NCI-H128 (cell line): ENCODE results near the gene CDKN2D.
"Not testable (repeated sequence)": the region's sequence is repeated elsewhere in the genome, so short reads cannot be mapped to it uniquely, and the experiment has no call there.

Source experiments
- DNase-seq: peaks from one replicate; lab custom pipeline; 2025; ENCODE audit not compliant: unreplicated experiment; lab: John Stamatoyannopoulos, UW

The CDKN2D gene

GRCh38 chr19:10552510-10553053, 16.2 kb downstream of the CDKN2D start:
- no peak for DNase-seq

- DNase-seq: no peak
Observed at GRCh38 chr19:10551698-10552301, 17.0 kb downstream of the CDKN2D start.

DNA sequence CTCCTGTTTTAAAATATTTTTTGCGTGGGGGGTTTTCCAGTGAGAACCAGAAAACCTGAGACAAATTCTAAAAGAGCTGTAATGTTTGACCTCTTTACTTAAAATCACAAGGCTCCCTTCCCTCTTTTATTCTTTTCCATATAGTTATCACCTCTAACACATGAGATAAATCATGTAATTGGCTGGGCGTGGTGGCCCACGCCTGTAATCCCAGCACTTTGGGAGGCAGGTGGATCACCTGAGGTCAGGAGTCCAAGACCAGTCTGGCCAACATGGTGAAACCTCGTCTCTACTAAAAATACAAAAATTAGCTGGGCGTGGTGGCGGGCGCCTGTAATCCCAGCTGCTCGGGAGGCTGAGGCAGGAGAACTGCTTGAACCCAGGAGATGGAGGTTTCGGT, 17.8 kb downstream of the CDKN2D start:
- DNase-seq: not testable (repeated sequence)

- no peak for DNase-seq
Observed at GRCh38 chr19:10550336-10550735, 18.4 kb downstream of the CDKN2D start.

DNA sequence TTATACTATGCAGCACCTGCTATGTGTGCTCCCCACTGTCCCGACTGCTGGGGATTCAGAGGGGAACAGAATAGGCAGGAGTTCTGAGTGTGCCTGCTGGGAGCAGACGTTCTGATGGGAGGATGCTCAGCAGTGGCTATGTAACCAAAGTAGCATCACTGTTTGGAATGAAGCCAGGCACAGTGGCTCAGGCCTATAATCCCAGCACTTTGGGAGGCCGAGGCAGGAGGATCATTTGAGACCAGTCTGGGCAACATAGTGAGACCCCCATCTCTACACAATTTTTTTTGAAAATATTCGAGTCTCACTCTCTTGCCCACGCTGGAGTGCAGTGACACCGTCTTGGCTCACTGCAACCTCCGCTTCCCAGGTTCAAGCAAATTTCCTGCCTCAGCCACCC, 19.0 kb downstream of the CDKN2D start:
- DNase-seq: no peak

GRCh38 chr19:10548746-10549276, 20.0 kb downstream of the CDKN2D start:
- DNase-seq: no peak

- no peak for DNase-seq
Observed at GRCh38 chr19:10546817-10547216, 22.0 kb downstream of the CDKN2D start.

DNA sequence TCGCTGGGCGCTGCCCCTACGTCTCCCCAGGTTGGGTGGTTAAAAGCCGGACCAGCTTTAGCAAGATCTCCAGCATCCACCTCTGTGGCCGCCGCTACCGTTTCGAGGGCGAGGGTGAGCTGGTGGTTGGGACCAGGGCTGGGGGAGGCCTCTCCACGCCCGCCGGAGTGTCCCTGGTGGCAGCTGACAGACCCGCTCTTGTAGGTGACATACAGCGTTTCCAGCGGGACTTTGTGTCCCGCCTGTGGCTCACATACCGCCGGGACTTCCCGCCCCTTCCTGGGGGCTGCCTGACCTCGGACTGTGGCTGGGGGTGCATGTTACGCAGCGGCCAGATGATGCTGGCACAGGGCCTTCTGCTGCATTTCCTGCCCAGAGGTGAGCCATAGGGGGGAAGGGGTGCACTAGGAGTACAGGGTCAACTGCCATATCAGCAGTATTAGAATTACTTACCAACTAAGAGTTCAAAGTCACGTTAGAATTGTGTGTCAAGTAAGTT, 24.0 kb downstream of the CDKN2D start:
- DNase-seq: no peak

DNA sequence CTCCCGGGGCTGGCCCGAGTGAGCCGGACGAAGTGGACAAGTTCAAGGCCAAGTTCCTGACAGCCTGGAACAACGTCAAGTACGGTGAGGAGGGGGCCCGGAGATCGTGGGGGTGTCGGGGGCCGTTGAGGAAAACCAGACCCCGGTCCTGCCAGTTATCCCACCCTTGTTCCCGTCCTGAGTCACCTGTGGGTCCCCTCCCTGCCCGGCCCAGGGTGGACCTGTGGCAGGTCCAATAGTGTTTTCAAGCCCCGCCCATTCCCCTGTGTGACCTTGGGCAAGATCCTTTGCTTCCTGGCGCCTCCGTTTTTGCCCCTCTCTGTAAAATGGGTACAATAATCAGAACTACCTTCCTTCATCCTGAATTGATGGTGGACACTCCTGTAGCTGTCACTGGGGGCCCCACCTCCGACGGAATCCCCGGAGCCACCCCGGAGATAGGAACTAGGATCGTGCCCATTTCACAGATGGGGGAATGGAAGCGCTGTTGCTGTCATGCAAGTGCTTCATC, 24.5 kb downstream of the CDKN2D start:
- no peak for DNase-seq

- peak; percentile 67 for DNase-seq
Observed at GRCh38 chr19:10543420-10544241, 25.1 kb downstream of the CDKN2D start, which contains the start of gene ATG4D. Gene ATG4D, plus strand, starts transcription at chr19:10543904. Its CDS starts 187 bp downstream, at chr19:10544091.

DNA sequence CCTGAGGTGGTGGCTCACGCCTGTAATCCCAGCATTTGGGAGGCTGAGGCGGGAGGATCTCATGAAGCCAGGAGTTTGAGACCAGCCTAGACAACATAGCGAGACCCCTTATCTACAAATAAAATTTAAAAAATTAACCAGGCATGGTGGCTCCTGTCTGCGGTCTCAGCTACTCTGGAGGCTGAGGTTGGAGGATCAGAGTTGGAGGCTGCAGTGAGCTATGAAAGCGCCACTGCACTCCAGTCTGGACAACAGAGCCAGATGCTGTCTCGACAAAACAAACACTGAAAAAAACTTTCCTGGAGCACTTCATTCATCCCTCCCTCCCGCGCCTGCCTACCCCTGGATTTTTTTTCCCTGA, 25.7 kb downstream of the CDKN2D start:
- no peak for DNase-seq

- DNase-seq: not testable (repeated sequence)
Observed at GRCh38 chr19:10539016-10539415, 29.8 kb downstream of the CDKN2D start.

GRCh38 chr19:10538204-10538983, 30.4 kb downstream of the CDKN2D start:
- DNase-seq: no peak

- DNase-seq: no peak
Observed at GRCh38 chr19:10537668-10538067, 31.1 kb downstream of the CDKN2D start.

DNA sequence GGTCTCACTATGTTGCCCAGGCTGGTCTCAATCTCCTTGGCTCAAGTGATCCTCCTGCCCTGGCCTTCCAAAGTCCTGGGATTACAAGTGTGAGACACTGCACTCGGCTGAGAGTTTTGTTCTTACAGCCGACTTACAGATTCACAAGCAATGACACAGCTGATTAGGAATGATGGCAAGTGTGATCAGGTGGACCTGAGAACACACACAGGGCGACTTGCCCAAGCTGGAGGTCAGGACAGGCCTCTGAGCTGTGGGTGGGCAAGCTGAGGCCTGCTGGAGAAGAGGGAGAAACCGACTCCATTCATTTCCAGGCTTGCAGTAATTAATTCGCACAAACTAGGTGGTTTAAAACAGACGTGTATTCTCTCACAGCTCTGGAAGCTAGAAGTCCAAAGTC, 33.2 kb downstream of the CDKN2D start:
- no peak for DNase-seq

DNA sequence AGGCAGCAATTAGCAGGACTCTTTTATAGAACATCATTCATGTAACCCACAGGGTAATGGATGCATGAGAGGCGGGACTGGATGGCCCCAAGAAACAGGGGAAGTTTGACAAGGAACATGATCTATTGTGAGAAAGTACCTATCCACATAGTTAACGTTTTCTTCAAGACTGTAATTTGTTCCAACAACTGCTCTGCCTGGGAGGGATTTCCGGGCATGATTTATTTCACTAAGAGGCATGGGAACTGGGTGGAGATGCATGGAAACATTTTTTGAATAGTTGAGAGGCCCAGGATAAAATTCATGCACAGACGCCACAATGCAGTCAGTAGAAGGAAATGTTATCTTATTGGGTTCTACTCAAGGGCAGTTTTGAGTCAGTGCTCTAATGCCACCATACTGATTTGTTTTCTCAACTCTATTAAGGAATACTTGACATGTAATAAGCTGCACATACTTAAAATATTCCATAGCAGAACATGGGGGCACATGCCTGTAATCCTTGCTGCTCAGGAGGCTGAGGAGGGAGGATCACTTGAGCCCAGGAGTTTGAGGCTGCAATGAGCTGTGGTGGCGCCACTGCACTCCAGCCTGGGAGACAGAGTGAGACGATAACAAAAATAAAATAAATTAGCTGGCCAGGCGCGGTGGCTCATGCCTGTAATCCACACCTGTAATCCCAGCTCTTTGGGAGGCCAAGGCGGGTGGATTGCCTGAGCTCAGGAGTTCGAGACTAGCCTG, 35.0 kb downstream of the CDKN2D start:
- DNase-seq: no peak

DNA sequence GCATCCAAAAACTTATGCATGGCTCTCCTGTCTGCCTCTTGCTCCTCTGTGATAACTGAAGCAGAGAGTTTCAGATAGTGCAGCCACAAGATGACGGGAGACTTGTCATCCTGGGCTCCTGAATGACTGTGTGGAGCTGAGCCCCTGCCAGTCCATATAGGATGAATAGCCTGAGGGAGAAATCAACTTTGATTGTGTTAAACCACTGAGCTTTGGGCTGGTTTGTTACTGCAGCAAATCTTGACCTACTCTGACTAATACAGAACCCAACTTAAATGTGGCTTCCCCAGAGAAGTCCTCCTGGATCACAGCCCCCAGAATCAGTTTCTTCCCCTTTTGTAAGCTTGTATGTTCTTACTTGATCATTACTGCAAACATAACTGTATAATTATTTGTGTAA, 36.3 kb downstream of the CDKN2D start:
- DNase-seq: no peak

GRCh38 chr19:10526887-10527286, 41.9 kb downstream of the CDKN2D start:
- DNase-seq: not testable (repeated sequence)

GRCh38 chr19:10525636-10526035, 43.1 kb downstream of the CDKN2D start:
- no peak for DNase-seq

GRCh38 chr19:10523135-10523636, 45.6 kb downstream of the CDKN2D start:
- DNase-seq: no peak
